Stimulated activated CD8-positive, alpha-beta memory T cell treated with anti-CD3 and anti-CD28 coated beads, Interleukin-4, amount 100 ng/mL, for 48 hours (primary cell): ENCODE results near the gene MICU1.
A peak's percentile ranks its signal among the peaks of the same experiment; 100 is the strongest.

Source experiments
- DNase-seq: peaks from one replicate; pipeline ENCODE4 v3.0.0-alpha.2; 2020

MICU1 gene

GRCh38 chr10:72322280-72323058, 303.4 kb downstream of the MICU1 start:
- DNase-seq = peak; percentile 68

DNA sequence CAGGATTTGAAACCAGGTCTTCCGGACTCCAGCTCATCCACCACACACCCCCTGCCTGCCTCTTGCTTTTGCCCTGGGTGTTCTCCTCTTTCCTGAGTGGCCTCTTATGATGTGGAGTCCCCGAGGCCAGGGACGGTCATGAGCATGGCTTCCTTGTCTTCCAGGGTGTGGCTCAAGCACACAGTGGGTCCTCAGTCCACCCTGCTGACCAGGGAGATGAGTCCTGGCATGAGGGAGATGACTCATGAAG, 303.9 kb downstream of the MICU1 start:
- no peak for DNase-seq

DNA sequence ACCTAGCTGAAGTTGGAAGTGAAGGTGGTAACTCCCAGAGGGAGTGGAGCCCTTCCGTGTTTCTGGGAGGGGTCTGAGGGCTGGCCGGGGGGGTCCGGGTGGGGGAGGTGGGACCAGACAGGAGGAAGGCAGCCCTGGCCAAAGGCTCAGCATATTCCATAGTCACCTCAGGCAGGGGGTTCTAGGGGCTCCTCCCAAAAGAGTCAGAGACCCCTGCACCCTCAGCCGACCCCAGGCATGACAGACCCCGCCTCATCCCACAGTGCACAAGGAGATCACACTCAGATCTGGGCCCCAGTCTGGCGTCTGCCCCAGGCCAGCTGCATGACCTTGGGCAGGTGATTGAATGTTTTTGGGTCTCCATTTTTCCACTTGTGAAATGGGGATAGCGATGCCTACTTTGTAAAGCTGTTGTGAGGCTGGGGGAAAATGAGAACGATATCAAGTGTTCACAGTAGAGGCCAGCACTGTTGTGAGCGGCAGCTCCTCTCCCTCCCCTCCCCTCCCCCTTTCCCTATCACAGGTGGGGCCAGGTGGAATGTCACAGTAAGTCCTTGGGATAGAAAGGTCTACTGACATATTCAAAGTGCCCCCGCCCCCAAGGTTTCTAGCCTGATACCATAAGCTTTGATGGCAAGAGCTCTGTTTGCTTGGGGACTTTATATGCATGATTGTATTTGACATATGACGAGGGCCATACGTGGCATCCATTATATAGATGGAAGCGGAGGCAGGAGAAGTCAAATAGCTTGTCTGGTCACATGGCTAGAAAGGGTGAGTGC, 304.4 kb downstream of the MICU1 start:
- DNase-seq = peak; percentile 50

GRCh38 chr10:72320676-72321247, 305.1 kb downstream of the MICU1 start:
- peak; percentile 82 for DNase-seq

DNA sequence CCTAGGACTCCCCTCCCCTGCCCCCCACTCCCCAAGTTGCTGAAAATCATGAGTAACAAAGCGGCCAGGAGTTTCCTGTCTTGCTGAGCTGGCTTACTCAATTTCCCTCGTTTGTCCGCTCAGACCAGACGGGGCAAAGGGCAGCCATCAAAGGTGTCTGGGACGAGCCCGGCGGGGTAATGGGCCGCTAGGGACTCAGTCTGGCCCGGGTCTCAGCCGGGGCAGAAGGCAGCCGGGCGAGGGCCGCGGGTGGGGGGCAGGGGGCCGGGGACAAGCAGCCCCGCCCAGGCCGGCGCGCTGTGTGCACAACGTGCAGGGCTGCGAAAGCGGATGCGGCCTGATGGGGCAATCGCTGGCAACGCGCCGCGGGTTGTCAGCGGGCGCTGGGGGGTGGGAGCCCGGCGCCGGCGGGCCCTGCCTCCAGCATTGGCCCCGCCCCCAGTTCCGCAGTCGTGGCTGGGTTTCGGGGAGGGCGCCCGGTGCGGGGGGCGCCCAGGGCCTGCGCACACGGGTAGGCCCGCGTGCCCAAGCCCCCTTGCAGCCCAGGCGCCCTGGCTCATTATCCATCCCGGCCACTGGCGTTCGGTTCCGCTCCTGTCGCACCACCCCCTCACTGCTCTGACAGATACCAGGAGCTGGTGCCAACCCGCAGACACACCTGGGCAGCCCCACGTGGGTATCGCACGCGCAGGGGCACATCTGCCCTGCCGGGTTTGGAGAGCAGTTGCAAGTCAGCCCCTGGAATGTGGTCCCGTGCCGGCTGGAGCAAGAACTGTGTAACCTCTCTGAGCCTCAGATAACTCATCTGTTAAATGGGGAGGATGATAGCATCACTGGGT, 306.2 kb downstream of the MICU1 start:
- DNase-seq = peak; percentile 93

GRCh38 chr10:72318418-72319262, 307.2 kb downstream of the MICU1 start:
- DNase-seq = peak; percentile 42
